ENCODE results near the gene MOGAT3.
"Not testable (repeated sequence)": the region's sequence is repeated elsewhere in the genome, so short reads cannot be mapped to it uniquely, and the experiment has no call there.

The MOGAT3 gene

GRCh38 chr7:101201695-101202602, 1.1 kb upstream of the MOGAT3 start:
- no peak for TF ChIP-seq CTCF (IDR thresholded peaks at IDR 0.05; ENCODE audit: insufficient read depth, low read depth, low read length, missing control alignments)
- no peak overlapping the region for H3K4me3 ChIP-seq (ENCODE audit: low read length)
- no peak for DNase-seq (ENCODE audit: low read depth)

GRCh38 chr7:101200504-101200861, 353 bp downstream of the MOGAT3 start:
- no peak for DNase-seq (ENCODE audit: low read depth)
- no peak overlapping the region for H3K4me3 ChIP-seq (ENCODE audit: low read length)
- no peak for TF ChIP-seq CTCF (IDR thresholded peaks at IDR 0.05; ENCODE audit: insufficient read depth, low read depth, low read length, missing control alignments)

- not testable (repeated sequence) for DNase-seq (ENCODE audit: low read depth); H3K4me3 ChIP-seq (ENCODE audit: low read length)
Measured at GRCh38 chr7:101199522-101199921, 1.3 kb downstream of the MOGAT3 start.

- no peak for DNase-seq (ENCODE audit: low read depth)
- no peak for TF ChIP-seq CTCF (IDR thresholded peaks at IDR 0.05; ENCODE audit: insufficient read depth, low read depth, low read length, missing control alignments)
- no peak overlapping the region for H3K4me3 ChIP-seq (ENCODE audit: low read length)
Measured at GRCh38 chr7:101198476-101198875, 2.4 kb downstream of the MOGAT3 start.

GRCh38 chr7:101197991-101198390, 2.8 kb downstream of the MOGAT3 start:
- no peak for DNase-seq (ENCODE audit: low read depth)
- H3K4me3 ChIP-seq (ENCODE audit: low read length) = no peak overlapping the region
- no peak for TF ChIP-seq CTCF (IDR thresholded peaks at IDR 0.05; ENCODE audit: insufficient read depth, low read depth, low read length, missing control alignments)

GRCh38 chr7:101195884-101196283, 5.0 kb downstream of the MOGAT3 start:
- no peak for DNase-seq (ENCODE audit: low read depth)
- H3K4me3 ChIP-seq (ENCODE audit: low read length) = no peak overlapping the region
- no peak for TF ChIP-seq CTCF (IDR thresholded peaks at IDR 0.05; ENCODE audit: insufficient read depth, low read depth, low read length, missing control alignments)

GRCh38 chr7:101189109-101189508, 11.7 kb downstream of the MOGAT3 start:
- no peak for DNase-seq (ENCODE audit: low read depth)
- TF ChIP-seq CTCF (IDR thresholded peaks at IDR 0.05; ENCODE audit: insufficient read depth, low read depth, low read length, missing control alignments) = no peak
- H3K4me3 ChIP-seq (ENCODE audit: low read length) = no peak overlapping the region
